ENCODE data around the gene ZHX3.
"Not testable (repeated sequence)": the region's sequence is repeated elsewhere in the genome, so short reads cannot be mapped to it uniquely, and the experiment has no call there.

The ZHX3 gene

GRCh38 chr20:41329435-41330342 lies 12.2 kb upstream of the ZHX3 start:
- DNase-seq, result peak; percentile 37

GRCh38 chr20:41327178-41327577 lies 9.6 kb upstream of the ZHX3 start:
- DNase-seq, result no peak

GRCh38 chr20:41320976-41321375 lies 3.4 kb upstream of the ZHX3 start:
- DNase-seq, result no peak

GRCh38 chr20:41320441-41320840 lies 2.9 kb upstream of the ZHX3 start:
- DNase-seq, result no peak

- no peak for DNase-seq
Measured at GRCh38 chr20:41318271-41318649, 729 bp upstream of the ZHX3 start.

GRCh38 chr20:41316602-41317545 lies 657 bp downstream of the ZHX3 start:
- peak; percentile 81 for DNase-seq

- no peak for DNase-seq
Measured at GRCh38 chr20:41316051-41316450, 1.5 kb downstream of the ZHX3 start.

- no peak for DNase-seq
Measured at GRCh38 chr20:41314386-41314785, 3.1 kb downstream of the ZHX3 start.

GRCh38 chr20:41312009-41312408 lies 5.5 kb downstream of the ZHX3 start:
- DNase-seq, result not testable (repeated sequence)

- no peak for DNase-seq
Measured at GRCh38 chr20:41309817-41310216, 7.7 kb downstream of the ZHX3 start.

GRCh38 chr20:41308726-41309413 lies 8.7 kb downstream of the ZHX3 start:
- DNase-seq, result no peak

GRCh38 chr20:41308290-41308711 lies 9.2 kb downstream of the ZHX3 start:
- no peak for DNase-seq

- no peak for DNase-seq
Measured at GRCh38 chr20:41307021-41307420, 10.5 kb downstream of the ZHX3 start.

- no peak for DNase-seq
Measured at GRCh38 chr20:41306061-41306727, 11.3 kb downstream of the ZHX3 start.

- DNase-seq, result no peak
Measured at GRCh38 chr20:41304424-41305079, 13.0 kb downstream of the ZHX3 start.

GRCh38 chr20:41304002-41304401 lies 13.5 kb downstream of the ZHX3 start:
- no peak for DNase-seq

GRCh38 chr20:41300886-41301285 lies 16.6 kb downstream of the ZHX3 start:
- DNase-seq, result no peak

GRCh38 chr20:41300383-41300782 lies 17.1 kb downstream of the ZHX3 start:
- no peak for DNase-seq

- no peak for DNase-seq
Measured at GRCh38 chr20:41299899-41300298, 17.6 kb downstream of the ZHX3 start.

GRCh38 chr20:41293269-41294037 lies 24.1 kb downstream of the ZHX3 start:
- DNase-seq, result no peak

- no peak for DNase-seq
Measured at GRCh38 chr20:41290804-41291389, 26.6 kb downstream of the ZHX3 start.

Measured in CD4-positive, alpha-beta T cell treated with Interleukin-10 for 1 hour (primary cell).